Measurements from ENCODE around the gene WFDC8. TPM values are rescaled to one million over a fixed set of nuclear protein-coding genes. Genes with fewer than 3 reads are reported as not detected.
"Not testable (repeated sequence)": the region's sequence is repeated elsewhere in the genome, so short reads cannot be mapped to it uniquely, and the experiment has no call there.

The WFDC8 gene
- total RNA-seq, 2 donors from 2014 or later: not detected

DNA sequence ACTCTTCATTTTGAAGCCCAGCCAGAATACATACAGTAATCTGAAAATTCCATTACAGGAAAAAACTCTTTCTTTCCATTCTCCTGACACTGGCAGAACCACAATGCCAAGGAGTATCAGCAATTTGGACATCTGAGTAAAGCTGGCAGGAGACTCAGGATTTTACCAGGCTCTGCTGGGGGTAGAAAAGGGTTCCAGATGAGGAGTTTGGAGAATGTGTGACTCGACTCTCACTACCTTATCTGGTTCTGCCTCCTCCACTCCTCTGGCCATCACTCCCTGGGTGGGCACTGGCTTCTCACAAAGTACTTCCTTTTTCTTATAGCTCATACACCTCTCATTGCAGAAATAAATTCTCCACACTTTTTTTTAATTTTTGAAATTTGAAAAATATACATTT, 10.6 kb upstream of the WFDC8 start:
- 26% methylated on average over 1 of the region's 1 CpG for WGBS
- H3K9me3 ChIP-seq: no peaks in the 10 kb centered on the region
- no peak for DNase-seq (ENCODE audit: low spot score)
- no peaks in the 10 kb centered on the region for H3K4me1 ChIP-seq (replicated peaks)
- H3K27me3 ChIP-seq (replicated peaks; ENCODE audit: insufficient read depth): no peaks in the 10 kb centered on the region
- TF ChIP-seq, protein P1, sequence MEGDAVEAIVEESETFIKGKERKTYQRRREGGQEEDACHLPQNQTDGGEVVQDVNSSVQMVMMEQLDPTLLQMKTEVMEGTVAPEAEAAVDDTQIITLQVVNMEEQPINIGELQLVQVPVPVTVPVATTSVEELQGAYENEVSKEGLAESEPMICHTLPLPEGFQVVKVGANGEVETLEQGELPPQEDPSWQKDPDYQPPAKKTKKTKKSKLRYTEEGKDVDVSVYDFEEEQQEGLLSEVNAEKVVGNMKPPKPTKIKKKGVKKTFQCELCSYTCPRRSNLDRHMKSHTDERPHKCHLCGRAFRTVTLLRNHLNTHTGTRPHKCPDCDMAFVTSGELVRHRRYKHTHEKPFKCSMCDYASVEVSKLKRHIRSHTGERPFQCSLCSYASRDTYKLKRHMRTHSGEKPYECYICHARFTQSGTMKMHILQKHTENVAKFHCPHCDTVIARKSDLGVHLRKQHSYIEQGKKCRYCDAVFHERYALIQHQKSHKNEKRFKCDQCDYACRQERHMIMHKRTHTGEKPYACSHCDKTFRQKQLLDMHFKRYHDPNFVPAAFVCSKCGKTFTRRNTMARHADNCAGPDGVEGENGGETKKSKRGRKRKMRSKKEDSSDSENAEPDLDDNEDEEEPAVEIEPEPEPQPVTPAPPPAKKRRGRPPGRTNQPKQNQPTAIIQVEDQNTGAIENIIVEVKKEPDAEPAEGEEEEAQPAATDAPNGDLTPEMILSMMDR (IDR thresholded peaks at IDR 0.05): no peak
- TF ChIP-seq POLR2A (IDR thresholded peaks at IDR 0.05): no peak
- no peak for TF ChIP-seq POLR2AphosphoS5 (IDR thresholded peaks at IDR 0.05)
- no peak overlapping the region for H3K4me3 ChIP-seq
- no peak overlapping the region for H3K27ac ChIP-seq
- no peaks in the 10 kb centered on the region for H3K36me3 ChIP-seq
- intact Hi-C loops (cut with DNase I): no loop called here

DNA sequence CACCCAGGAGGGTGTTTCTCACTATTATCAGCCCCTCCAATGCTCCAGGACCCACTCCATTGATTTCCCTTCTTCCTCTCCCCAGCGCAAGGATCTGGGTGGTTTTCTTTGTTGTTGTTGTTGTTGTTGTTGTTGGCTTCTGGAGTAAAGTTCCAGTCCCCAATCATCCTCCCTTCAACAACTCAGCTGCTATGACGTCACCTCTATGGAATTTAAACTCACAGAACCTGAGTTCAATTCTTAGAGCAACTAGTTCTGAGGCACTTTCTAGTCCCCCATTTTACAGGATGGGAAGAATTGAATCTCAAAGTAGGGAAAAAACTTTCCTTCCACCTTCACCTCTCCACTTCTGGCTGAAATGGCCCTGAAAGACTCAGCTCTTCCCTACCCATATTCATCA, 9.7 kb upstream of the WFDC8 start:
- Histone ChIP-seq H3K9me3 (no peaks in the 10 kb centered on the region), H3K4me3 (no peak overlapping the region), H3K36me3 (no peaks in the 10 kb centered on the region), H3K27me3 (replicated peaks; ENCODE audit: insufficient read depth) (no peaks in the 10 kb centered on the region), H3K27ac (no peak overlapping the region), H3K4me1 (replicated peaks) (no peaks in the 10 kb centered on the region)
- TF ChIP-seq, protein P1 (IDR thresholded peaks at IDR 0.05): no peak
- TF ChIP-seq POLR2AphosphoS5 (IDR thresholded peaks at IDR 0.05): no peak
- WGBS: 74% methylated on average over 2 of the region's 2 CpGs
- no peak for DNase-seq (ENCODE audit: low spot score)
- intact Hi-C loops (cut with DNase I): no loop called here

DNA sequence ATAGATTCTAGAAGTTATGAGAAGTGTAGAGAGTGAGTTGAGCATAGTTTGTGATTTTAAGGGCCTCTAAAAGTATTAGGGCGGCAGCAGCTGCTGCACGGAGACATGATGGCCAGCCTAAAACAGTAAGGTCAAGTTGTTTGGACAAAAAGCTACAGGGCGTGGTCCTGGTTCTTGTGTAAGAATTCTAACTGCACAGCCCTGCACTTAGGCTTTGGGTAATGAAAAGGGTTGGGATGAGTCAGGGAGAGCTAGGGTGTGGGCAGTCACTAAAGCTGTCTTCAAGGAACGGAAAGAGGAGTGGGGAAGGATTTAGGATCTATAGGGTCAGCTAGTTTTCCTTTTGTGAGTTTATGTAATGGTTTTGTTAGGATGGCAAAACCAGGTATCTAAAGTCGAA, 6.9 kb upstream of the WFDC8 start:
- WGBS: 91% methylated on average over 5 of the region's 5 CpGs
- H3K4me1 ChIP-seq (replicated peaks); H3K9me3 ChIP-seq; H3K27ac ChIP-seq; DNase-seq (ENCODE audit: low spot score); intact Hi-C loops (cut with DNase I); H3K36me3 ChIP-seq; H3K27me3 ChIP-seq (replicated peaks; ENCODE audit: insufficient read depth); H3K4me3 ChIP-seq: not testable (repeated sequence)

- intact Hi-C loops (cut with DNase I); H3K4me1 ChIP-seq (replicated peaks); H3K9me3 ChIP-seq; H3K4me3 ChIP-seq; DNase-seq (ENCODE audit: low spot score); H3K36me3 ChIP-seq; H3K27ac ChIP-seq; H3K27me3 ChIP-seq (replicated peaks; ENCODE audit: insufficient read depth): not testable (repeated sequence)
- WGBS: 75% methylated on average over 5 of the region's 5 CpGs
Measured at GRCh38 chr20:45584294-45584693, 5.2 kb upstream of the WFDC8 start.

DNA sequence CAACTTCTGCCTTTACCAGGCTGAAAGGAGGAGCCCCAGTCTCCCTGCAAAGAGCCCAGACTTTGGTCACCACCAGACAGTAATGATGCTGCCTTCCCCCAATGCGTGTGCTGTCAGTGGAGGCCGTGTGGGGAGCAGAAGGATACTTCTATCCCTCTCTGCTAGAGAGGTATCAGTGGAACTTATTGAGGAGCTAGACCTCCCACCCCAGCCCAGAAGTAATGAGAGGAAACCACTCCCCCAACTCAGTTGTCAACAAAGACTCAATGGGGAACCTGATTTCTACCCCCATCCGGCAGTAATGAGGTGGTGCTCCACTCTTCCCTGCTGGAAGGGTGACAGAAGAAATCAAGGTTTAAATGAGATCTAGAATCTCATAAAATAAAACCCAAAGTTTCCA, 4.4 kb upstream of the WFDC8 start:
- WGBS: 73% methylated on average over 3 of the region's 3 CpGs
- no peaks in the 10 kb centered on the region for H3K36me3 ChIP-seq
- no peaks in the 10 kb centered on the region for H3K4me1 ChIP-seq (replicated peaks)
- TF ChIP-seq, protein P1 (IDR thresholded peaks at IDR 0.05): no peak
- TF ChIP-seq POLR2AphosphoS5 (IDR thresholded peaks at IDR 0.05) (no peak), POLR2A (IDR thresholded peaks at IDR 0.05) (no peak)
- no peak for DNase-seq (ENCODE audit: low spot score)
- H3K27me3 ChIP-seq (replicated peaks; ENCODE audit: insufficient read depth): no peaks in the 10 kb centered on the region
- H3K27ac ChIP-seq: no peak overlapping the region
- H3K9me3 ChIP-seq: no peaks in the 10 kb centered on the region
- H3K4me3 ChIP-seq: no peak overlapping the region
- intact Hi-C loops (cut with DNase I): no loop called here

DNA sequence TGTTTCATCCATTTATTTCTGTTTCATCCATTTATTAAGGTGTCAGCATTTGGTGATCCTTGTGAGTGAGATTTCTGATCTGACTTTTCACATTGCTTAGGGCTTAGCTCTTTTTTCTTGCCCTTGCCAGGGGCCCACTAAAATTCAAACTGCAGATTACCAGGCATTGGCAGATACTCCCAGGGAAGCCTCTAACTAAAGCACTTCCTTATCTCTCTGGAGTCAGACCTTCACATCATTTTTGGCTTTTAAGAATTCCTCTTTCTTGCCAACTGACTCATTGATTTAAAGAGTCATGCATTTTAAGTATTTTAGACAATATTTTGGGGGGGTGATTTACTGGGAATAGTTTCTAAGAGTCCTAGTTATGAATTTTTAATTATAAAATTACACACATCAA, 2.6 kb upstream of the WFDC8 start:
- Histone ChIP-seq H3K27me3 (replicated peaks; ENCODE audit: insufficient read depth) (no peaks in the 10 kb centered on the region), H3K4me1 (replicated peaks) (no peaks in the 10 kb centered on the region), H3K4me3 (no peak overlapping the region), H3K27ac (no peak overlapping the region), H3K36me3 (no peaks in the 10 kb centered on the region), H3K9me3 (no peaks in the 10 kb centered on the region)
- no peak for DNase-seq (ENCODE audit: low spot score)
- TF ChIP-seq, protein P1 (IDR thresholded peaks at IDR 0.05): no peak
- no peak for TF ChIP-seq POLR2AphosphoS5 (IDR thresholded peaks at IDR 0.05)
- intact Hi-C loops (cut with DNase I): no loop called here
